RWPE2 (cell line): ENCODE data around the gene ZNF804B.

ENCODE experiments used
- ATAC-seq: fragments of 200-7000 bp; cut with Tn5 transposase; 3 replicates; pipeline ENCODE4 v1.9.1; 2021; ENCODE audit warnings: low read depth
- DNase-seq: peaks from one replicate; pipeline ENCODE4 v3.0.0-alpha.2; 2020; ENCODE audit warnings: low spot score
- H3K27ac ChIP-seq: fragments of 450-650 bp; 2 replicates; pipeline ENCODE4 v1.5.1; 2017; ENCODE audit warnings: mild to moderate bottlenecking; ENCODE audit not compliant: poor library complexity, severe bottlenecking
- H3K27me3 ChIP-seq: fragments of 250-450 bp; sonication (Bioruptor Pico); 2 replicates; pipeline ENCODE4 v1.5.1; 2021; ENCODE audit warnings: mild to moderate bottlenecking, moderate library complexity; ENCODE audit not compliant: insufficient read depth, poor library complexity, severe bottlenecking
- H3K36me3 ChIP-seq: fragments of 250-450 bp; sonication (Bioruptor Pico); 2 replicates; pipeline ENCODE4 v1.5.1; 2020; ENCODE audit warnings: low read depth, mild to moderate bottlenecking, moderate library complexity
- H3K4me1 ChIP-seq: fragments of 250-450 bp; sonication (Bioruptor Pico); 2 replicates; pipeline ENCODE4 v1.5.1; 2021; ENCODE audit warnings: mild to moderate bottlenecking, moderate library complexity; ENCODE audit not compliant: insufficient read depth, poor library complexity, severe bottlenecking
- H3K4me3 ChIP-seq: fragments of 250-450 bp; sonication (Bioruptor Pico); 2 replicates; pipeline ENCODE4 v1.5.1; 2021; ENCODE audit warnings: mild to moderate bottlenecking, moderate library complexity; ENCODE audit not compliant: severe bottlenecking
- H3K9me3 ChIP-seq: fragments of 250-450 bp; sonication (Bioruptor Pico); 2 replicates; pipeline ENCODE4 v1.5.1; 2021; ENCODE audit warnings: mild to moderate bottlenecking, moderate library complexity; ENCODE audit not compliant: severe bottlenecking
- TF ChIP-seq, protein P1 (sequence below): fragments of 450-650 bp; IDR thresholded peaks from one replicate; pipeline ENCODE4 v1.5.1; 2017; ENCODE audit warnings: mild to moderate bottlenecking, moderate library complexity; ENCODE audit not compliant: poor library complexity, severe bottlenecking

ZNF804B gene

DNA sequence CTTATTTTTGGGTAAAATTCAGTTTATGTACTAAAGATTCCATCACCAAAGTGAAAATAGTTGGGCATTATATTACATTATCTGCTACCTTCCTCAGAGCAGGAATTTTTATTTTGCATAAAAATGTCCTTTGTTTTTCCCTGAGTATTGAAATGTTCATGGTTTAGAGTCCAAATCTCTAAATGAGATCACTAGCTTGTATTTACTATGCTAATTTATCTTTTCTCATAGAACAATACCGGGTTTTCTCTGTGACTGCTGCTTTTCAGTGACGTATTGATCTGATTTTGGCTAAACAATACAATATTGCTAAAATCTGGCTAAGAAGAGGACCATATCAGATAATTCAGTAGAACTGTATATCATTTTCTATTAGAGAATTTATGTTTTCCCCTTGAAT, 125.6 kb downstream of the ZNF804B start:
- no peak overlapping the region for H3K4me3 ChIP-seq
- no peaks in the 10 kb centered on the region for H3K36me3 ChIP-seq
- TF ChIP-seq, protein P1, sequence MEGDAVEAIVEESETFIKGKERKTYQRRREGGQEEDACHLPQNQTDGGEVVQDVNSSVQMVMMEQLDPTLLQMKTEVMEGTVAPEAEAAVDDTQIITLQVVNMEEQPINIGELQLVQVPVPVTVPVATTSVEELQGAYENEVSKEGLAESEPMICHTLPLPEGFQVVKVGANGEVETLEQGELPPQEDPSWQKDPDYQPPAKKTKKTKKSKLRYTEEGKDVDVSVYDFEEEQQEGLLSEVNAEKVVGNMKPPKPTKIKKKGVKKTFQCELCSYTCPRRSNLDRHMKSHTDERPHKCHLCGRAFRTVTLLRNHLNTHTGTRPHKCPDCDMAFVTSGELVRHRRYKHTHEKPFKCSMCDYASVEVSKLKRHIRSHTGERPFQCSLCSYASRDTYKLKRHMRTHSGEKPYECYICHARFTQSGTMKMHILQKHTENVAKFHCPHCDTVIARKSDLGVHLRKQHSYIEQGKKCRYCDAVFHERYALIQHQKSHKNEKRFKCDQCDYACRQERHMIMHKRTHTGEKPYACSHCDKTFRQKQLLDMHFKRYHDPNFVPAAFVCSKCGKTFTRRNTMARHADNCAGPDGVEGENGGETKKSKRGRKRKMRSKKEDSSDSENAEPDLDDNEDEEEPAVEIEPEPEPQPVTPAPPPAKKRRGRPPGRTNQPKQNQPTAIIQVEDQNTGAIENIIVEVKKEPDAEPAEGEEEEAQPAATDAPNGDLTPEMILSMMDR = no peak
- H3K27ac ChIP-seq = no peak overlapping the region
- ATAC-seq = no peak
- DNase-seq = no peak
- H3K9me3 ChIP-seq = no peaks in the 10 kb centered on the region
- no peaks in the 10 kb centered on the region for H3K4me1 ChIP-seq
- H3K27me3 ChIP-seq = no peaks in the 10 kb centered on the region

DNA sequence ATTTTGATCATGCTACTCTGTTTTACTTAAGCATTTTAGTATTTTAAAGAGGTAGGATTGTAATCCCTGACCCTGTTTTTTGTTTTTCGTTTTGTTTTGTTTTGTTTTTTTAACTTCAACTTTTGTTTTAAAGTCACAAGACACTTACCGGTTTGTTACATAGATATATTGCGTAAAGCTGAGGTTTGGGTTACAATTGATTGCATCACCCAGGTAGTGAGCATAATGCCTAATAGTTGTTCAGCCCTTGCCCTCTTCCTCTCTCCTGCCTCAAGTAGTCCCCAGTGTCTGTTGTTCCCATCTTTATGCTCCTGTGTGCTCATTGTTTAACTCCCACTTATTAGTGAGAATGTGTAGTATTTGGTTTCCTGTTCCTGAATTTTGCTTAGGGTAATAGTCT, 129.2 kb downstream of the ZNF804B start:
- H3K4me1 ChIP-seq = no peaks in the 10 kb centered on the region
- H3K36me3 ChIP-seq = no peaks in the 10 kb centered on the region
- H3K9me3 ChIP-seq = no peaks in the 10 kb centered on the region
- H3K27ac ChIP-seq = no peak overlapping the region
- ATAC-seq (no peak), DNase-seq (no peak)
- H3K27me3 ChIP-seq = peaks cover 4% of the 10 kb centered on the region
- TF ChIP-seq, protein P1 = no peak
- no peak overlapping the region for H3K4me3 ChIP-seq

DNA sequence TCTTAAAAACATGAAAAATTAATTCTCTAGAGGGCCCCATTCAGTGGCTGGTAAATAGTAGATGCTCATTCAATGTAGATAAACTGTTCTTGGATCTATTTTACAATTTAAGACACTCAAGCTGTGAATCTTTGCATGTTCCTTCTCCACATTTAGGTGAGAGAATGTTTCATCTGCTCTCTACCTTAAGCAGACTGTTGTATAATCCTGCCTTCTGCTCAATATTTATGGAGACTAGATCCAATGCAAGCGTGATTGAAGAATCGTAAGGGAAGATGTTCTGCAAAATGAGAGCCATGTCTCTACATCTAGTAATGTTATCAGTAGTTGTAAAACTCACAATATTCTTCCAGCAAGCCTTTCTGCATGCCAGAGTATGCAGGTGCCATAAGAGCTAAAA, 151.0 kb downstream of the ZNF804B start:
- TF ChIP-seq, protein P1 = no peak

DNA sequence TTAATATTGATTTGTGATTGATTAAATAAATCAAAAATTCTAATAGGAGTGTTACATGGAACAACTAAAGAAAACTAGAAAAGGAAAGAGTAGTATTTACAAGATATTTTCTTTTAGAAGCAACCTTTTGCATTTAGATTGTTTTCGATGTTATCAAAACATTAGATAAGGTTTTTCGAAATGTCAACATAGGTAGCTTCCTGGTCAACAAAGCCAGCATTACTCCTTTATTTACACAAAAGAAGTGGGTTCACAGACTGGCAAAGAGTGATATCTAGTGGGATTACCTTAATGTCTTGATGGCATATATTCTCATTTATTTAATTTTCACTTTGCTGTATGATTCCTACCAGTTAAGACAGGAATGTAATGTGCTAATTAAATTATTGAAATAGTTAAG, 153.4 kb downstream of the ZNF804B start:
- DNase-seq (no peak), ATAC-seq (no peak)
- no peak overlapping the region for H3K27ac ChIP-seq
- no peaks in the 10 kb centered on the region for H3K4me1 ChIP-seq
- no peak overlapping the region for H3K4me3 ChIP-seq
- H3K27me3 ChIP-seq = no peaks in the 10 kb centered on the region
- no peaks in the 10 kb centered on the region for H3K36me3 ChIP-seq
- no peaks in the 10 kb centered on the region for H3K9me3 ChIP-seq
- TF ChIP-seq, protein P1 = no peak

More for the DNA sequence above, 151.0 kb downstream of the ZNF804B start:
- Histone ChIP-seq H3K27me3 (peaks cover 7% of the 10 kb centered on the region), H3K4me1 (no peaks in the 10 kb centered on the region), H3K27ac (no peak overlapping the region), H3K36me3 (no peaks in the 10 kb centered on the region), H3K4me3 (no peak overlapping the region), H3K9me3 (no peaks in the 10 kb centered on the region)
- DNase-seq = no peak
- ATAC-seq = no peak

DNA sequence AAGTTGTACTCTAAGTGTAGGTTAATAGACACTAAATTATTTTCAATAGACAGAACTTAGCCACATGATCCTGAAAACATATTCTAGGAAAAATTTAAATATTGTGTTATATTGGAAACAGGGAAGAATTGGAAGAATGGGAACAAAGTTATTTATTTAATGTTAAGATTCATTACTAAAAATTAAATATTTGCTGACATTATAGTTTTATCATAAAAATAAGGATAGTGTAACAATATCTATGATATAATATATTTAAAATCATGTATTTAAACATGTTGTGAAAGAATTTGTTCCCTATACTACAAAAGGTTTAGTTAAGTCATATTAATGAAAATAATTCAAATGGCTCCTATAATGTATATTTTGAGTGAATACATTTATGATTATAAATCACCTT, 156.1 kb downstream of the ZNF804B start:
- Histone ChIP-seq H3K4me1 (no peaks in the 10 kb centered on the region), H3K4me3 (no peak overlapping the region), H3K27ac (no peak overlapping the region), H3K9me3 (no peaks in the 10 kb centered on the region), H3K36me3 (no peaks in the 10 kb centered on the region), H3K27me3 (no peaks in the 10 kb centered on the region)
- DNase-seq (no peak), ATAC-seq (no peak)
- TF ChIP-seq, protein P1 = no peak
